GM19395 (cell line): ENCODE data around the gene SCN7A.
"Not testable (repeated sequence)": the region's sequence is repeated elsewhere in the genome, so short reads cannot be mapped to it uniquely, and the experiment has no call there.

Experiments used
- ATAC-seq: cut with Tn5 transposase; IDR thresholded peaks from one replicate; pipeline ENCODE4 v1.9.1; 2021; ENCODE audit warnings: mild to moderate bottlenecking, moderate library complexity; ENCODE audit not compliant: unreplicated experiment

SCN7A gene

GRCh38 chr2:166455823-166456222, 38.2 kb downstream of the SCN7A start:
- ATAC-seq, result not testable (repeated sequence)

- ATAC-seq, result no peak
Measured at GRCh38 chr2:166454006-166454595, 39.9 kb downstream of the SCN7A start.

- no peak for ATAC-seq
Measured at GRCh38 chr2:166451468-166451867, 42.6 kb downstream of the SCN7A start.

GRCh38 chr2:166449439-166449838, 44.6 kb downstream of the SCN7A start:
- ATAC-seq, result peak; percentile 92

- no peak for ATAC-seq
Measured at GRCh38 chr2:166448106-166448505, 45.9 kb downstream of the SCN7A start.

- no peak for ATAC-seq
Measured at GRCh38 chr2:166444306-166444705, 49.7 kb downstream of the SCN7A start.

GRCh38 chr2:166440313-166440712, 53.7 kb downstream of the SCN7A start:
- no peak for ATAC-seq

- no peak for ATAC-seq
Measured at GRCh38 chr2:166439078-166439477, 55.0 kb downstream of the SCN7A start.

GRCh38 chr2:166436976-166437375, 57.1 kb downstream of the SCN7A start:
- ATAC-seq, result no peak

- no peak for ATAC-seq
Measured at GRCh38 chr2:166436189-166436588, 57.9 kb downstream of the SCN7A start.

GRCh38 chr2:166434491-166434890, 59.6 kb downstream of the SCN7A start:
- ATAC-seq, result no peak

GRCh38 chr2:166433457-166433856, 60.6 kb downstream of the SCN7A start:
- no peak for ATAC-seq

GRCh38 chr2:166432331-166432730, 61.7 kb downstream of the SCN7A start:
- ATAC-seq, result no peak

GRCh38 chr2:166424841-166425240, 69.2 kb downstream of the SCN7A start:
- no peak for ATAC-seq

GRCh38 chr2:166419616-166419934, 74.5 kb downstream of the SCN7A start:
- ATAC-seq, result no peak

- no peak for ATAC-seq
Measured at GRCh38 chr2:166418853-166419615, 75.0 kb downstream of the SCN7A start.

GRCh38 chr2:166417669-166418068, 76.4 kb downstream of the SCN7A start:
- peak; percentile 50 for ATAC-seq

- ATAC-seq, result no peak
Measured at GRCh38 chr2:166413255-166413654, 80.8 kb downstream of the SCN7A start.

- no peak for ATAC-seq
Measured at GRCh38 chr2:166411473-166412230, 82.4 kb downstream of the SCN7A start.

GRCh38 chr2:166410828-166411472, 83.1 kb downstream of the SCN7A start:
- no peak for ATAC-seq

GRCh38 chr2:166407746-166408145, 86.3 kb downstream of the SCN7A start:
- not testable (repeated sequence) for ATAC-seq

GRCh38 chr2:166406374-166406773, 87.7 kb downstream of the SCN7A start:
- ATAC-seq, result no peak
